H9 (cell line): Measurements from ENCODE around the gene TMCC1. TPM values are rescaled to one million over a fixed set of nuclear protein-coding genes. Genes with fewer than 3 reads are reported as not detected.

Source experiments
- DNase-seq: peaks from one replicate; pipeline ENCODE4 v3.0.0-alpha.2; 2017
- H2AFZ ChIP-seq: one replicate; pipeline ENCODE4 v1.6.1; 2013; ENCODE audit warnings: mild to moderate bottlenecking, low read length, control low read depth, moderate library complexity
- H2AK5ac ChIP-seq: 2 replicates; pipeline ENCODE4 v1.6.1; 2013; ENCODE audit warnings: low read length, control low read depth, mixed read lengths; ENCODE audit not compliant: insufficient read length
- H2BK120ac ChIP-seq: one replicate; pipeline ENCODE4 v1.6.1; 2013; ENCODE audit warnings: low read depth, mild to moderate bottlenecking, low read length, control low read depth, inconsistent platforms; ENCODE audit not compliant: poor library complexity, severe bottlenecking
- H2BK12ac ChIP-seq: 2 replicates; pipeline ENCODE4 v1.6.1; 2013; ENCODE audit warnings: low read length, control low read depth, mixed read lengths, low read depth; ENCODE audit not compliant: insufficient read length
- H2BK15ac ChIP-seq: 2 replicates; pipeline ENCODE4 v1.6.1; 2013; ENCODE audit warnings: low read depth, low read length, control low read depth
- H2BK20ac ChIP-seq: one replicate; pipeline ENCODE4 v1.6.1; 2013; ENCODE audit warnings: low read depth, mild to moderate bottlenecking, low read length, control low read depth, inconsistent platforms; ENCODE audit not compliant: poor library complexity, severe bottlenecking
- H2BK5ac ChIP-seq: 2 replicates; pipeline ENCODE4 v1.6.1; 2013; ENCODE audit warnings: low read length, control low read depth, mixed read lengths; ENCODE audit not compliant: insufficient read length
- H3K14ac ChIP-seq: 2 replicates; pipeline ENCODE4 v1.6.1; 2013; ENCODE audit warnings: low read length, control low read depth; ENCODE audit not compliant: insufficient read depth
- H3K18ac ChIP-seq: 2 replicates; pipeline ENCODE4 v1.6.1; 2013; ENCODE audit warnings: low read depth, mild to moderate bottlenecking, mixed read lengths, low read length, control low read depth; ENCODE audit not compliant: insufficient read length
- H3K23ac ChIP-seq: 2 replicates; pipeline ENCODE4 v1.6.1; 2013; ENCODE audit warnings: low read length, control low read depth, mixed read lengths, low read depth; ENCODE audit not compliant: insufficient read length
- H3K23me2 ChIP-seq: 2 replicates; pipeline ENCODE4 v1.6.1; 2013; ENCODE audit warnings: low read depth, mild to moderate bottlenecking, mixed read lengths, low read length, control low read depth; ENCODE audit not compliant: insufficient read length, poor library complexity, severe bottlenecking
- H3K27ac ChIP-seq: 2 replicates; pipeline ENCODE4 v1.5.1; 2013; ENCODE audit warnings: low read length, control low read depth, mixed read lengths, low read depth; ENCODE audit not compliant: insufficient read length
- H3K27me3 ChIP-seq: 2 replicates; pipeline ENCODE4 v1.6.1; 2013; ENCODE audit warnings: low read length, control low read depth, inconsistent platforms; ENCODE audit not compliant: insufficient read depth
- H3K4ac ChIP-seq: 2 replicates; pipeline ENCODE4 v1.6.1; 2013; ENCODE audit warnings: low read depth, mild to moderate bottlenecking, control low read depth, inconsistent platforms, low read length, moderate library complexity
- H3K4me1 ChIP-seq: 2 replicates; pipeline ENCODE4 v1.6.1; 2013; ENCODE audit warnings: low read length, control low read depth, inconsistent platforms; ENCODE audit not compliant: insufficient read depth
- H3K4me2 ChIP-seq: 2 replicates; pipeline ENCODE4 v1.6.1; 2013; ENCODE audit warnings: low read length, control low read depth, mixed read lengths; ENCODE audit not compliant: insufficient read length, insufficient read depth
- H3K56ac ChIP-seq: 2 replicates; pipeline ENCODE4 v1.6.1; 2013; ENCODE audit warnings: low read depth, mild to moderate bottlenecking, mixed read lengths, low read length, control low read depth; ENCODE audit not compliant: insufficient read length
- H3K79me1 ChIP-seq: 2 replicates; pipeline ENCODE4 v1.6.1; 2013; ENCODE audit warnings: low read depth, mild to moderate bottlenecking, moderate library complexity, low read length, control low read depth, inconsistent platforms; ENCODE audit not compliant: insufficient read depth, poor library complexity, severe bottlenecking
- H3K79me2 ChIP-seq: 2 replicates; pipeline ENCODE4 v1.6.1; 2013; ENCODE audit warnings: low read length, control low read depth, inconsistent platforms; ENCODE audit not compliant: insufficient read depth
- H3K9ac ChIP-seq: 2 replicates; pipeline ENCODE4 v1.6.1; 2013; ENCODE audit warnings: low read length, control low read depth, mixed read lengths; ENCODE audit not compliant: insufficient read length; ENCODE audit errors: extremely low read depth
- H3K9me3 ChIP-seq: one replicate; pipeline ENCODE4 v1.6.1; 2013; ENCODE audit warnings: low read depth, low read length, inconsistent platforms; ENCODE audit not compliant: control insufficient read depth
- H3T11ph ChIP-seq: one replicate; pipeline ENCODE4 v1.6.1; 2013; ENCODE audit warnings: mild to moderate bottlenecking, low read length, control low read depth, inconsistent platforms
- H4K20me1 ChIP-seq: one replicate; pipeline ENCODE4 v1.6.1; 2013; ENCODE audit not compliant: control insufficient read depth, insufficient read length, insufficient read depth
- H4K5ac ChIP-seq: 2 replicates; pipeline ENCODE4 v1.6.1; 2013; ENCODE audit warnings: low read depth, mild to moderate bottlenecking, mixed read lengths, low read length, control low read depth; ENCODE audit not compliant: insufficient read length
- H4K8ac ChIP-seq: replicated peaks from 2 replicates; pipeline ENCODE4 v1.6.1; 2013; ENCODE audit warnings: low read length, control low read depth, mixed read lengths, low read depth; ENCODE audit not compliant: insufficient read length
- H4K91ac ChIP-seq: 2 replicates; pipeline ENCODE4 v1.6.1; 2013; ENCODE audit warnings: low read depth, mild to moderate bottlenecking, moderate library complexity, mixed read lengths, low read length, control low read depth; ENCODE audit not compliant: insufficient read length
- H3K27ac Mint-ChIP-seq, 3 experiments: 2 replicates in 2 of 3; 3 replicates in 1 of 3; pipeline ENCODE4 v1.8.0; 2020 to 2021; ENCODE audit warnings: mixed read lengths in 3 of 3, mild to moderate bottlenecking in 1 of 3, moderate library complexity in 1 of 3
- H3K27me3 Mint-ChIP-seq: 2 replicates; pipeline ENCODE4 v1.8.0; 2021; ENCODE audit warnings: low read depth, mild to moderate bottlenecking, moderate library complexity, mixed read lengths
- H3K36me3 Mint-ChIP-seq, 3 experiments: 2 replicates in 2 of 3; 3 replicates in 1 of 3; pipeline ENCODE4 v1.8.0; 2020 to 2021; ENCODE audit warnings: low read depth in 3 of 3, mixed read lengths in 3 of 3; ENCODE audit not compliant: insufficient read depth in 1 of 3
- H3K4me1 Mint-ChIP-seq, 2 experiments: 2 replicates each; pipeline ENCODE4 v1.8.0; 2020; ENCODE audit warnings: mixed read lengths in 2 of 2
- H3K4me3 Mint-ChIP-seq, 2 experiments: 2 replicates in 1 of 2; 3 replicates in 1 of 2; pipeline ENCODE4 v1.8.0; 2020 to 2021; ENCODE audit warnings: mild to moderate bottlenecking in 2 of 2, mixed read lengths in 2 of 2, moderate library complexity in 1 of 2
- H3K9me3 Mint-ChIP-seq, 2 experiments: 2 replicates in 1 of 2; 3 replicates in 1 of 2; pipeline ENCODE4 v1.8.0; 2020; ENCODE audit warnings: mild to moderate bottlenecking in 2 of 2, mixed read lengths in 2 of 2, moderate library complexity in 1 of 2
- CTCF ChIP-seq: fragments of 200-600 bp; sonication (generic); conservative IDR thresholded peaks from 3 replicates; pipeline ENCODE4 v1.8.0; 2021; ENCODE audit warnings: antibody characterized with exemption, mild to moderate bottlenecking
- WGBS: extraction: QIAGEN DNeasy Blood & Tissue Kit; methylation state at CpG from one replicate; pipeline ENCODE4 v1.1.7; 2013; ENCODE audit warnings: missing lambda C conversion rate, low lambda C conversion rate, mixed read lengths; ENCODE audit not compliant: insufficient read length; ENCODE audit errors: extremely low coverage; 5-methylcytosine and 5-hydroxymethylcytosine counted together
- total RNA-seq: library from RNA; stranded (reverse); gene quantifications from 2 replicates; pipeline ENCODE4 v1.2.1, GENCODE V29; 2021

TMCC1 gene
- total RNA-seq, 1 experiment from 2014 or later, result 24.4 TPM

GRCh38 chr3:129892857-129893580, 492 bp downstream of the TMCC1 start:
- 0 out of 3 replicates have a peak, but pooled peaks have one; percentile 9 for TF ChIP-seq CTCF
- DNase-seq, result peak; percentile 65
- Histone ChIP-seq H3K56ac (no peak overlapping the region), H2AFZ (no peak overlapping the region), H4K91ac (no peak overlapping the region), H2BK12ac (no peak overlapping the region), H2BK20ac (no peak overlapping the region), H3K27me3 (no peaks in the 10 kb centered on the region), H3K79me2 (peaks cover 8% of the 10 kb centered on the region; the same call in 1 of the 2 replicates), H3T11ph (no peak overlapping the region), H2BK120ac (no peak overlapping the region), H3K23ac (no peak overlapping the region), H3K79me1 (peaks cover 6% of the 10 kb centered on the region), H2BK5ac (no peak overlapping the region), H3K9me3 (no peaks in the 10 kb centered on the region), H2BK15ac (no peak overlapping the region), H3K4me1 (peaks cover 5% of the 10 kb centered on the region; the same call in 1 of the 2 replicates), H3K23me2 (peaks cover 8% of the 10 kb centered on the region), H4K8ac (no peak overlapping the region), H3K4me2 (peak overlapping the region; percentile 87), H3K18ac (peak overlapping the region; percentile 72), H3K9ac (peak overlapping the region; percentile 85), H3K27ac (peak overlapping the region; percentile 52), H4K5ac (no peak overlapping the region), H4K20me1 (no peaks in the 10 kb centered on the region), H3K4ac (no peak overlapping the region), H2AK5ac (no peak overlapping the region), H3K14ac (peak overlapping the region; percentile 88)
- no peaks in the 10 kb centered on the region for H3K9me3 Mint-ChIP-seq
- H3K4me1 Mint-ChIP-seq, result peaks cover 28 to 30% of the 10 kb centered on the region in 2 experiments
- peak overlapping the region; percentile 96 to 99 (median 98) for H3K27ac Mint-ChIP-seq
- H3K36me3 Mint-ChIP-seq, result peaks cover 0 to 3% (median 0%) of the 10 kb centered on the region in 3 experiments; a peak in 2 of 7 replicates
- peak overlapping the region; percentile 91 to 95 for H3K4me3 Mint-ChIP-seq
- WGBS, result no CpG with 5 or more reads among the region's 62 CpGs
- no peaks in the 10 kb centered on the region; the same call in 1 of the 2 replicates for H3K27me3 Mint-ChIP-seq
